Measurements from ENCODE around the gene IFITM10.

The IFITM10 gene

DNA sequence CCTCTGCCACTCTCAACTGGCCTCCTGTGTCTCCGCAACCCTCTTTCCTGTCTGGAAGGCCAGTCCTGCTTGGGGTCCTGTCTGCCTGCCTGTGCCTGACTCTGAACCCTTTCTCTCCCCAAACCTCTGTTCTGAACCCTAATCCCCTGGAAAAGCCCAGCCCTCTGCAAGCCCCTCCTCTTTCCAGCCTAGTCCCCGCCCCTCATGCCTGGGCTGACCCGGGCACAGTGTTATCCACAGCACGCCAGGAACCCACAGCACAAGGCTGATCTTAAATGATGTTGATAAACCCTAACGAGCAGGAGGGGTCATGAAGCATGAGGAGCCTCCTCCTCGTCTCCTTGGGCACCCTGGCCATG lies at the start of gene IFITM10:
Gene IFITM10, minus strand, starts transcription at position 115 of the 359 bp plus-strand sequence. CDS start 153 bp downstream, outside the sequence.
- no peak for DNase-seq (ENCODE audit: low read depth in 1 of 2, low spot score in 1 of 2)

DNA sequence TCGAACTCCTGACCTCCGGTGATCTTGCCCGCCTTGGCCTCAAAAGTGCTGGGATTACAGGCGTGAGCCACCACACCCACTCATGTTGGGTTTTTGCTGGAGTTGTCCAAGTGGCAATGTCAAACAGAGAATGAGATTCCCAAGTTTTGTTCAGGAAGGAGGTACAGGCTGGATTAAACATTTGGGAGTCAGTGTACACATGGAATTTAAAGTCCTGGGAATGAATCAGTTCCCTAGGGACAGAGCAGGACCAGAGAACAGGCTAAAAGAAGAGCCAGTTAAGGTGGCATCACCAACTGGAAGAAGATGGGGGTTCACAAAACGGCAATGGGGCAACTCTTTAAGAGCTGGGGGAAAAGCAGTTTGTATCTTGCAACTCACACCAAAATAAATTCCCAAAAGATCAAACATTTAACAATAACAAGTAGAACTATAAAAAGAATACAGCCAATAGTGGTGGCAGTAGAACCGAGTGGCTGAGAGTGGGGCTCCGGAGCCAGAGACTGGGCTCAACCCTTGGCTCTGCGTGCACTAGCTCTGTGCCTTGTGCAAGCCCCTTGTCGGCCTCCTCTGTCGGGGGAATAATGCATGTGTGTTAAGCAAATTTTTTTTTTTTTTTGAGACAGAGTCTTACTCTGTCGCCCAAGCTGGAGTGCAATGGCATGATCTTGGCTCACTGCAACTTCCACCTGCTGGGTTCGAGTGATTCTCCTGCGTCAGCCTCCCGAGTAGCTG lies 47.2 kb upstream of the IFITM10 start:
- no peak for DNase-seq (ENCODE audit: low read depth in 1 of 2, low spot score in 1 of 2)

DNA sequence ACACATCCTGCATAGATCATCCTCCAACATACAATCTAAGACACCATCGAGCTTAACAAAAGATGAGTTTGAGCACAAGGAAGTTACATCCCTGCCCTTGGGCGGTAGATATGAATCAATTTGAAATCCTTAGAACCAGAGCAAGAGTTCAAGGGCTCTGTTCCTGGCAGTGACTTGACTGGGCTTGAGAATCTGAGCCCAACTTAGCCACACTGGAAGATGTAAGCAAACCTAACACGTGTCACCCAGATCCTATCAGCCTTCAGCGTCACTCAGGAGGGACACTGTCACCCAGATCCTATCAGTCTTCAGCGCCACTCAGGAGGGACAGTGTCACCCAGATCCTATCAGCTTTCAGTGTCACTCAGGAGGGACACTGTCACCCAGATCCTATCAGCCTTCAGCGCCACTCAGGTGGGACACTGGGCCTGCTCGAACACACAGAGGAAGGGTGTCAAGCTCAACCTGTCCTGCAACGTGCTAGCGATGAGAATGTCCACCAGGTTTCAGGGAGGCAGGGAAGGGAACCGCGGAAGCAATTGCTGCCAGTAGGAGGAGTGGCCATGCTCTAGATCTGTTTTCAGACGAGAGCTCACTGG lies 46.1 kb upstream of the IFITM10 start:
- DNase-seq (ENCODE audit: low read depth in 1 of 2, low spot score in 1 of 2), result no peak

DNA sequence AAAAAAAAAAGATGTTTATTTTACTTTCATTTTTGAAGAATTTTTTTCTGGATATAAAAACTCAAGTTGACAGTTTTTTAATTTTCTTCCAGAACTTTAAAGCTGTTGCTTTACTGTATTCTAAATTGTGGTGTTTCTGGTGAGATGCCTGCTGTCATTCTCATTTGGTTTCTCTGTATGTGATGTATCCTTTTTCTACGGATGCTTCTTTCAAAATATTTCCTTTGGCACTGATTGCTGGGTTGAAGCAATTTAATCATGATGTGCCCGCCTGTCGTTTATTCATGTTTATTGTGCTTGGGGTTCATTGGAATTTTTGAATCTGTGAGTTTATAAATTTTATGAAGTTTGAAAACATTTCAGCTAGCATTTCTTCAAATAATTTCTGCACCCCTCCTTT lies 42.7 kb upstream of the IFITM10 start:
- no peak for DNase-seq (ENCODE audit: low read depth in 1 of 2, low spot score in 1 of 2)

DNA sequence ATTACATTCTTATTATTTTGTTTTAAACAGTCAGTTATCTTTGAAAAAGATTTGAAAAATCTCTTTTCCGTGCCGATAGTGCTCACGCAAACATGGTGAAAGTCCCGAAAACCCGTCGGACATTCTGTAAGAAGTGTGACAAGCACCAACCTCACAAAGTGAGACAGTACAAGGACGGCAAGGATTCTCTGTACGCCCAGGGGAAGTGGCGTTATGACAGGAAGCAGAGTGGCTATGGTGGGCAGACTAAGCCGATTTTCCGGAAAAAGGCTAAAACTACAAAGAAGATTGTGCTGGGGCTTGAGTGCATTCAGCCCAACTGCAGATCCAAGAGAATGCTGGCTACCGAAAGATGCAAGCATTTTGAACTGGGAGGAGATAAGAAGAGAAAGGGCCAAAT lies 42.1 kb upstream of the IFITM10 start:
- DNase-seq (ENCODE audit: low read depth in 1 of 2, low spot score in 1 of 2), result no peak

DNA sequence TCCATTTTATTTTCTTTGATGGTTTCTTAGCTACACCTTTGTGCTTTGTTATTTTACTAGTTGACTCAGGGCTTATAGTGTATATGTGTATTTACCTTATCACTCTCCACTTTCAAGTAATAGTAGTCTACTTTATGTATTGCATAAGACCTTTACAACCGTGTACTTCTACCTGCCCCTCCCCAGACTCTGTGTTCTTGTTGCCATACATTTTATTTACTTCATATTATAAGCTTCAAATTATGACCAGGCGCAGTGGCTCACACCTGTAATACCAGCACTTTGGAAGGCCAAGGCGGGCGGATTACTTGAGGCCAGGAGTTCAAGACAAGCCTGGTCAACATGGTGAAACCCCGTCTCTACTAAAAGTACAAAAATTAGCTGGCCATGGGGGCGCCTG lies 41.5 kb upstream of the IFITM10 start:
- no peak for DNase-seq (ENCODE audit: low read depth in 1 of 2, low spot score in 1 of 2)

DNA sequence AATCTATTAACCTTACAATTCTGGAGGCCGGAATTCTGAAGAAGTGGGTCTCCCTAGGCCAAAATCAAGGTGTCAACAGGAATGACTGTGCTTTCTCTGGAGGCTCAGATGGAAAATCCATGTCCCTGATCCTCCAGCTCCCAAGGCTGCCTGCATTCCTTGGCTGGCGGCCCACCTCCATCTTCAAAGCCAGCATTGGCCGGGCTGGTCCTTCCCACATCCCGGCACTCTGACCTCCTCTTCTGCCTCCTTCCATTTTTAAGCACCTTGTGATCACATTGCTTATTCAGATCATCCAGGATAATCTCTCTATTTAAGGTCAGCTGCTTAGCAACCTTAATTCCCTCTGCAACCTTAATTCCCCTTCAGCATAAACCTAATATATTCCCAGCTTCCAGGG lies 36.1 kb upstream of the IFITM10 start:
- no peak for DNase-seq (ENCODE audit: low read depth in 1 of 2, low spot score in 1 of 2)

DNA sequence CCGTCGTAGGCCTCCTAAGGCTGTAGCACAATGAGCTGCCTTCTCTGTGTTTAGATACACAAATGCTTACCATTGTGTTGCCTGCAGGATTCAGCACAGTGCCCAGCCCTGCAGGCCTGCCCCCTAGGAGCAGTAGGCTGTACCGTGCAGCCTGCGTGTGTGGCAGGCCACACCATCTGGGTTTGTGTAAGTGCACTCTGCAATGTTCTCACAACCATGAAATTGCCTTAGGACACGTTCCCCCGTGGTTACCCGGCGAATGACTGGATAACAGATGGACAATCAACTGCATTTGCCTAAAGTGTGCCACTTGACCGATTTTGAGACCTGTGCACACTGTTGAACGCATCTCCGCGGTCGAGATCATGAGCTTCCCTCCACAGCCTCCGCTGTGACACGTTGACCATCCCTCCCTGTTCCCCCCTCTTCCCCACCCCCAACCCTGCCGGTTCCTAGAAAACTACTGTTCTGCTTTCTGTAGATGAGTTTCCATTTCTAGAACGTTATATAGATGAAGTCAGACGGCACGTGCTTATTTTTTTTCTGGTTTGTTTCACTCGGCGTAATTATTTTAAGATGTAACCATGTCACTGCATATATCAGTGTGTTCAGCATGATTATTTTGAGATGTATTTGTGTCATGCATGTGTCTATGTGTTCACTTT lies 35.5 kb upstream of the IFITM10 start:
- DNase-seq (ENCODE audit: low read depth in 1 of 2, low spot score in 1 of 2), result no peak

DNA sequence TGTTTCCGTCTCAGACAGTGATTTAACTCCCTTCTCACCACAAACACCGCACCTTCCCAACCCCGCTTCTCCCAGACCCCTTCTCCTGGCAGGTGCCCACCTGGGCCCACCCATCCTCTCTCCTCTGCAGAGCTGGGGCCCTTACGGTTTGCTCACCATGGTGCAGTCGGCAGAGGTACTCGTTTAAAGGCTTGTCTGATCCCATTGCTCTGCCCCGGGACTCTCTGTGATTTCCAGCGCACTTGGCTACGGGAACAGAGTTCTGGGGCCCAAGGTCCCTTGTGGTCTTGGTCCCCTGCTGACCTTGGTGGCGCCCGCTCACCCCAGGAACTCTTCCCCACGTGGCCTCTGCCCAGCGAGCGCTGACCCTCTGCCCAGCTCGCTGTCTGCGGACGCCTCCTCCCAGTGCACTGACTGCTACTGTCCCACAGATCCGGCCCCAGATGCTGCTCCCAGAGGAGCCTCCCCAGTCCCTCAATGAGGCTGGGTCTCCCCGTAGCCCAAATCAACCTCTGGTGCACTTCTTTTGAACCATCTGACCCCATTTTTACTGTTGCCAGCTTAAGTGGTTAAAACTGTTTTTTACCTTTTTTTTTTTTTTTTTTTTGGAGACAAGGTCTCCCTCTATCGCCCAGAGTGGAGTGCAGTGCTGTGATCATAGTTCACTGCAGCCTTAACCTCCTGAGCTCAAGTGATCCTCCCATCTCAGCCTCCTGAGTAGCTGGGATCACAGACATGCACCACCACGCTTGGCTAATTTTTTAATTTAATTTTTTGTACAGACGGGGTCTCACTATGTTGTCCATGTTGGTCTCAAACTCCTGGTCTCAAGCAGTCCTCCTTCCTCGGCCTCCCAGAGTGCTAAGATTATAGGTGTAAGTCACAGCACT lies 34.6 kb upstream of the IFITM10 start:
- DNase-seq (ENCODE audit: low read depth in 1 of 2, low spot score in 1 of 2), result no peak

DNA sequence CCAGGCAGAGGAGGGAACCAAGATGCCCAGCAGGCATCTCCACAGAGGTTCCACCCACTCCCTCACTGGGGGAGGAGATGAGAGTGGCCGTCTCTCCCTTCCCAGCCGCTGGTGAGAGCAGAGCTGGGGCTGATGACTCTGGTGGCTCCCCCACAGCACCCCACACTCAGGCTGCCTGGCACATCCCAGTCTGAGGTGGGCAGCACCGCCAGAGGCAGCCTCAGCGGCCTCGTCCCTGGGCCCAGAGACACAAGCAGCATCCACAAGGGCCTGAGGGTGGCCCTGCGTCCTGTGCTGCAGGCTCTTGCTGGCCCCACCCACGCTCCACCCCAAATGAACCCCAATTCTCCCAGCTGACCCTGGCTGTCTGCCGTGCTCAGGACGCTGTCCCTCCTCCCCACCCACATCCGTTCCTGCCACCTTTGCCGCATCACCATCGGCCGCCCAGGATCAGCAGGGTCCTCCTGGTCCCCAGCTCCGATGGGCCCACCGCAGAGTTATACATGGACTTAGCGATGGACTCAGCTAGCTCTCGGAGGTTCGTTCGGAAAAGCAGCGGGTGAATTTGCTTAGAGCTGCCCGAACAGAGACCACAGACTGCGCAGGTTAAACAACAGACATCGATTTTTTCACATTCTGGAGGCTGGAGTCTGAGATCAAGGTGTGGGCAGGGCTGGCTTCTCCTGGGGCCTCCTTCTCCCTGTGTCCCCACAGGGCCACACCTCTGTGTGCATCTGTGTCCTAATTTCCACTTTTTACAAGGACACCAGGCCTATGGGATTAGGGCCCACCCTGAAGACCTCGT lies 33.5 kb upstream of the IFITM10 start:
- DNase-seq (ENCODE audit: low read depth in 1 of 2, low spot score in 1 of 2), result no peak

DNA sequence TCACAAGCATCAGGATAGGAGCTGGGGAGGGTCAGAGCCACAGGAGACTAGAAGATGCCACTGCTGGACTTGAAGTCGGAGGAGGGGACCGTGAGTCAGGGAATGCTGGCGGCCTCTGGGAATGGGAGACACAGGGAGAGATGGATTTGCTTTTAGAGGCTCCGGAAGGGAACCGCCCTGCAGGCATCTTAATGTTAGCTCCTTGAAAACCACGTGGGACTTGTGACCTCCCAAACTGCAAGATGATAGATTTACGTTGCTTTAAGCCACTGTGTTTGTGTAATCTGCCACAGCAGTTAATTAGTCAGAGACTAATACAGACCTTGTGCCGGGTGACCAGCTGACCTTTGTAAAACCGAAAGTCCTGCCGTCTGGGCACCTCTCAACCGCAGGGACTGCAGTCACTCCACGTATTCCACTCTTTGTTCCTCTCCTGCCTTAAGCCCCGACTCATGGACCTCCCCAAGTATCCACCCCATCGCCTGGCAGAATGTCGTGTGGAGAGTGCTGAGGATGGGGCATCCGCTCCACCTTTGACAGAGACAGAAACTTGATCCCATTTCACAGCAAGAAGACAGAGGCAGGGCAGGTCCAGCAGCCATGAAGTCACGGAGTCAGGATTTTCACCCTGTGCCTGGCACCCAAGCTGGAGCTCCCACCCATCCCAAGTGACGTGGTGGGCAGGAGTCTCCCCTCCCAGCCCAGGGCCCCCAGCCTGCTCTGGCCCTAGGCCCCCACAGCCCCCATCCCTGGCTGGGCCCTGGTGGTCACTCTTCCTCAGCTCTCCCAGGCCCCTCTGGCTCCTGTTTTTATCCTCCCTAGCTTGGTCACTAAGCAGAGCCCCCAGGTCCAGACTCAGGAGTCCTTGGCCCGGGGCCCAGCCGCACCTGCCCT lies 32.7 kb upstream of the IFITM10 start:
- no peak for DNase-seq (ENCODE audit: low read depth in 1 of 2, low spot score in 1 of 2)

DNA sequence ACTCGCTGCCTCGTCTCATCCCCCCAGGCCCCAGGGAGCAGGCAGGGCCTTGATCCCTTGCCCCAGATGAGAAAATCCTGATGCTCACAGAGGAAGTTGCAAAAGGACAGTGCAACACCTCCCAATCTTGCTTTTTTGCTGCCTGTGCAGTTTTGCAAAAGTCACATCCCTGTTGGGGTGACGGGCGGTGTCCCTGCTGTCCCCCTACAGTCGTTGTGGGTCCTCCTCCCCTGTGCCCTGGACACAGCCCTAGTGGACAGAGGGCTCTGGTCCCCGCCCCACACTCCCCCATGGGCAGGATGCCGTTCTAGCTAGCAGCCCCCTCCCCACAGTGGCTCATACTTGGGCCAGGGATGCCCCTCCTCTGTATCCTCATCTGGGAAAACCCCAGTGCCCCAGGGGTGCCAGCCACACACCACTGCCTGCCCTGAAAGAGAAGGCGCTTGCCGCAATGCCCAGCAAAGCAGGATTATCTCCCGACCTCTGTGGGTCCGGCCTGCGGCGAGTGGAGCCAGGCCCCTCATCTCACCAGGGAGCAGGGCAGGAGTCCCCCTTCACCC lies 31.7 kb upstream of the IFITM10 start:
- no peak for DNase-seq (ENCODE audit: low read depth in 1 of 2, low spot score in 1 of 2)

DNA sequence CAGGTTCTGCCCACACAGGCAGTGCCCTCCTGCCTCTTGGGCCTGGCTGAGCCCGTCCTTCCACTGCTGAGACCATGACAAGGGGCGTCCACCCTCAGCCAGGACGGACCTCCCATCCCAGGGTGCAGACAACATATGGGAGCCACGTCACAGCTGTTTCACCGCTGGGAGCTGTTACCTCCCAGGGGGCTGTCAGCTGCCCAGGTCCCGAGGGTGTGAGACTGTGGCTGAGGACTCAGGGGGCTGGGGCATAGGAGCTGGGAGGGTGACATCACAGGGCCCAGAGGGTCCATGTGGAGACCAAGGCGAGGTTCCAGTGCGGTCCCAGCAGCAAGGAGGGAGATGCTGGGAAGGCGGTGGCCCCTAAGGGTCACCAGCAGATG lies 31.2 kb upstream of the IFITM10 start:
- DNase-seq (ENCODE audit: low read depth in 1 of 2, low spot score in 1 of 2), result no peak

DNA sequence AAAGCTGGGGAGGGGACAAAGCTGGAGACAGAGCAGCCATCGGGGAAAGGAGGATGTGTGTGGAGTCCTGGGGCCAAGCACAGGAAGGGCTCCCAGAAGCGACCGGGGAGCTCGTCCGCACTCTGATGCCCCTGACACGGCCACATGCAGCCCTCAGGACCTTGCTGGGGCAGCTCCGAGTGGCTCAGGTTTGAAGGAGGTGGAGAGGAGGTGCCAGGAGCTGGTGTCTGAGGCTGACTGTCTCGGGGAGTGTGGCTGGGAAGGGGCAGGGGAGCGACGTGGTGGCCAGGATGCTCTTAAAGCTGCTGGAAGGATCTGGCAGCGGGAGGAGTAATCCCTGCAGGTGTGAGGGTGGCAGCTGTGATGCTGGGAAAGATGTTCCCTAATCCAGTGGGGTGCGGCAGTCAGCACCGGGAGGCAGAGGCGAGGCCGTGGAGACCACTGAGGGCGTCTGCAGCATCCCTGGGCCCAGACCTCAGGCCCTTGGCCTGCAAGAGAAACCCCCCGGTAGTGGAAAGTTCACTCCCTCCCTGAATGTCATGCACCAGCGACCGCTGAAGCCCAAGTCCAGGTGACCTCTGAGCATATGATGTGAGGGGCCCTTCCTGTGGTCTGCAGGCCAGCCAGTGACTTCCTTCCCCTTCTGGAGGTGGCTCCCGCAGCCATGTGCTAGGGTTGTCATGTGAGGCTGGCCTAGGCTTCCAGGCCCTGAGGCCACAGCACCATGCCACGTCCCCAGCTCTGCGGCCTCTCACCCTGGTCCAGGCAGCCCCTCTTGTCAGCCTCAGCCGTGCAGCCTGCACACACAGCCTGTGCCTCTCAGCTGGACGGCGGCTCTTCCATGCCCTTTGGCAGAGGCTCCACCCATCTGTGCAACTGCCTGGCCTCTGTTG lies 30.6 kb upstream of the IFITM10 start:
- no peak for DNase-seq (ENCODE audit: low read depth in 1 of 2, low spot score in 1 of 2)

DNA sequence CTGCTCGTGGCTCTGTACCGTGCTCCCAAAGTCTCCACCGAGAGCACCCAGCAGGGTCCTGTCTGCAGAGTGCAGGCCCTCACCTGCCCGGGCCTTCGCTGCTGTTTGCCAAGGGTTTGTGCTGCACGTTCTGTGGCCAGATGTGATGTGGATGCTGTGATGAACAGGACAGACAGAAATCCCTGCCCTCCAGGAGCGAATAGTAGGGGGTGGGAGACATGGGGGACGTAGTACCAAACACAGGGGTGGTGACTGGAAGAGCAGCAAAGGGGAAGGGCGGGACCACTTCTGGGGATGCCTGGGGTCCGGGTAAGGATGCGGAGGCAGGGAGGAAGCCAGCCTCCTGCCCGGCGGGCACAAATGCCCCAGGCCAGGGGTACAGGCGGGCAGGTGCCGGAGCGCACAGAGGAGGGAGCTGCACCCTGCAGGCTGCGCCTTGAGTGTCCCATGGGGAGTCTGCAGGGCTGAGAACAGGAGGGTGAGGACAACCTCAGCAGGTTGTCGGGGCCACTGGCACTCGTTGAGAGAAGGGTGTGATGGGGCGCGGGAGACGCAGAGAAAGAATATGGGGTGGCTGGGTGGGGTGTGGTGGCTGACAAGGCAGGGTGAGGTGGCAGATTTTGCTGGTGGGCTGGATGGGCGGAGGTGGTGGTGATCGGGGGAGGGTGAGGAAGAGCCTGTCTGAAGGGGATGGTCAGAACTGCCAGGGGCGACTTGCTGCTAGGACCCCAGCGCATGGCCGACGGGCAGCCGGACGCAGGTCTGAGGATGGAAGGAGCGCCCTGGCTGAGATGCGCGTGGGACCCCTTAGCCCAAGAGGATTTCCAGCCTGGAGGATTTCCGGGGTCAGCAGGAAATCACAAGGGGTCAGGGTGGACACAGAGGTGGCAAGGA lies 29.7 kb upstream of the IFITM10 start:
- DNase-seq (ENCODE audit: low read depth in 1 of 2, low spot score in 1 of 2), result no peak

DNA sequence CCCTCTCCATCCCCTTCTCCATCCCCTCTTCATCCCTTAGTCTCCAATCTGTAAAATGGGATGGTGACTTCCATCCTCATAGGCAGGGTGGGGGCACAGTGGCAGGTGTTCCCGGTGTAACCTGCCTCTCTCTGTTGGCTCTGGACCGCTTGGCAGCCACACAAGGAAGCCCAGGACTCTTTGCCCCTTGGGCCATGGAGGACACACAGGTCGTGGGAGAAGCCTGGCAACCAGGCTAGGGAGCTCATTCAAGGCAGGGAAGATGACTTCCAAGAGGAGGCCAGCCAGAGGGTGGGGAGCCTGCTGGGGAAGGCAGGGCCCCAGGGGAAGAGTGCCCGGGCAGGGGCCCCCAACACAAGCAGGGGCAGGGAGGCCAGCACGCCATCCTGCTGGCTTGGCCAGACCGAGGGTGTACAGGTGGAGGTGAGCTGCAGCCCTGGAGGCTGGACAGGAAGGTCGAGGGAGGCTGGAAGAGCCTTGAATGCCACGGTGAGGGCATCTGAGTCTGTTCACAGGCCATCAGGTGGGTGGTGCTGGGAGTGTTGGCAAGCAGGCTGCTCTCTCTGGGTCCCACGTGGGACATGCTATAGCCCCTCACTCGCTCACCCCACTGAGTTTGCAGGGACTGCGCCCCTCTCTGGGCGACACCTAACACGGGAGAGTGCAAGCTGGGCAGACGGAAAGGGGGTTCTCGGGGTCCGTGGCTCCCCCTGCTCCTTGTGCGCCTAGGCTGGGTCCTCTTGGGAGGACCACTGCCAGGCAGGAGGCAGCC lies 28.8 kb upstream of the IFITM10 start:
- DNase-seq (ENCODE audit: low read depth in 1 of 2, low spot score in 1 of 2), result no peak

Data from stimulated activated CD4-positive, alpha-beta T cell treated with anti-CD3 and anti-CD28 coated beads, Interleukin-15, amount 100 ng/mL, for 1 hour (primary cell).